AG08395 (cell line): ENCODE results near the gene LANCL1.

Experiments
- DNase-seq: peaks from one replicate; pipeline ENCODE4 v3.0.0; 2012; ENCODE audit warnings: mixed read lengths, low spot score

Gene LANCL1

DNA sequence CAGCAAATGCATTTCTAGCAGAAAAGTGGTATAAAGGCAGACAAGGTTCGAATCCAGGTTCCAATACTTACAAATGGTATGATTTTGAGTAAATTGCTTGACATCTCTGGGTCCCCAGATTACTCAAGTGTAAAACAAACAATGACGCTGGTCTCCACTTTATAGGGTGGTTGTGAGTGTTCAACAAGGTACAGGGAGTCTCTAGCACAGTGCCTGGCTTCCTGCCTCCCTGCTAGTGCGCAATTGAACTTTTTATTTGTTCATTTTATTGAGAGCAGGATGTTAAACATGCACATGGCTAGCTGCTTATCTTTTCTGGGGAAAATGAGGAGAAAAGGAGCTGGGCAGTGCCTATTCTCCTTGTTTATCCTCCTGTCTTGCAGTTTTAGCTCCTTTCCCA is 86.7 kb downstream of the LANCL1 start:
- no peak for DNase-seq

DNA sequence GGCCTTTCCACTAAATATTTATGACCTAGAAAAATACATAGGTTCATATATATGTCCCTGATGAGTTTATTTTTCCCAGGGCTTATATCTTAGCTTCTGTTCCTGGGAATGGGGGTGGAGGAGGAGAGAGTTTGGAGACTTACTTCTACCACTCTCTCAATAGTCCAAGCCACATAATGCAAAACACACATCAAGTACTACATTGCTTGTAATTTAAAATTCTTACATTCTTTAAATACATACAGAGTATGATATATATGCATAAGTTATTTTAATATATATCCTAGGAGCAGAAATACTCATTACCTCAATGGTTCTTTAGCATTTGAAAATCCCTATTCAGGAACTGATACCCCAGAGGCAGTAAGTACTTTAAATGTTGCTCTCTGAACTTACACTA is 88.4 kb downstream of the LANCL1 start:
- no peak for DNase-seq

DNA sequence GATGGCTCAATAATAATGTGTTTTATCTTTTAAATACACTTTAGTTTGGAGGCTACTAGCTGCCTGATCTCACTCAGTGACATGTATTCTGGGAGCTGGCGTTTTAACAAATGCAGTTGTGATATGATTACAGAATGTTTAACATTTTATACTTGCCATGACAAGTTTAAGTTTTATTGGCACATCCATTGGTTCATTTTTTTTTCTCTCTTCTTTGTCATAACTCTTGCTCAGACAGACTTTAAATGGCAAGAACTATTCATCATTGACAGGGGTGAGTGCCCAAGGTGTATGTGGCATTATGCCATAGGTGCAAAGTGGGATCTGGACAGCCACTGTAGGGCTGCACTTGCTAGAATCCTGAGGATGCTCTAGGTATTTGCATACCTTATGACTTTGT is 89.5 kb downstream of the LANCL1 start:
- DNase-seq, result no peak
